Trophoblast cell (in vitro differentiated cells and primary cell): Measurements from ENCODE around the gene SRGAP3.

Source experiments
- DNase-seq, 2 donors: peaks; one replicate each; pipeline ENCODE4 v3.0.0-alpha.2; 2016
- H2AFZ ChIP-seq: 2 replicates; pipeline ENCODE4 v1.6.1; 2013; ENCODE audit warnings: low read length, moderate library complexity, mild to moderate bottlenecking; ENCODE audit not compliant: insufficient read depth, poor library complexity
- H2AK5ac ChIP-seq: 2 replicates; pipeline ENCODE4 v1.6.1; 2013; ENCODE audit warnings: mild to moderate bottlenecking, low read length
- H2BK120ac ChIP-seq: 2 replicates; pipeline ENCODE4 v1.6.1; 2013; ENCODE audit warnings: low read length, mild to moderate bottlenecking, moderate library complexity; ENCODE audit not compliant: insufficient read depth, poor library complexity
- H2BK12ac ChIP-seq: 2 replicates; pipeline ENCODE4 v1.6.1; 2013; ENCODE audit warnings: mild to moderate bottlenecking, low read length, moderate library complexity
- H2BK5ac ChIP-seq: 2 replicates; pipeline ENCODE4 v1.6.1; 2013; ENCODE audit warnings: low read length, low read depth, moderate library complexity, mild to moderate bottlenecking; ENCODE audit not compliant: poor library complexity
- H3K14ac ChIP-seq: 2 replicates; pipeline ENCODE4 v1.6.1; 2013; ENCODE audit warnings: mild to moderate bottlenecking, low read length
- H3K18ac ChIP-seq: 2 replicates; pipeline ENCODE4 v1.6.1; 2013; ENCODE audit warnings: mild to moderate bottlenecking, low read length
- H3K23ac ChIP-seq: 2 replicates; pipeline ENCODE4 v1.6.1; 2013; ENCODE audit warnings: low read length
- H3K27ac ChIP-seq: 2 replicates; pipeline ENCODE4 v1.5.1; 2013; ENCODE audit warnings: low read depth, mild to moderate bottlenecking, inconsistent platforms, low read length, moderate library complexity
- H3K27me3 ChIP-seq: 2 replicates; pipeline ENCODE4 v1.6.1; 2013; ENCODE audit warnings: inconsistent platforms, mild to moderate bottlenecking, low read length, moderate library complexity; ENCODE audit not compliant: insufficient read depth
- H3K36me3 ChIP-seq, 2 experiments: 1 replicate in 1 of 2; 2 replicates in 1 of 2; pipeline ENCODE4 v1.6.1; 2013; ENCODE audit warnings: low read length in 2 of 2, mild to moderate bottlenecking in 2 of 2, moderate library complexity in 1 of 2; ENCODE audit not compliant: insufficient read depth in 2 of 2, control insufficient read depth in 1 of 2
- H3K4ac ChIP-seq: 2 replicates; pipeline ENCODE4 v1.6.1; 2013; ENCODE audit warnings: low read depth, mild to moderate bottlenecking, low read length, moderate library complexity
- H3K4me1 ChIP-seq, 2 experiments: 1 replicate in 1 of 2; 2 replicates in 1 of 2; pipeline ENCODE4 v1.6.1; 2013; ENCODE audit warnings: low read length in 2 of 2, mild to moderate bottlenecking in 2 of 2, moderate library complexity in 1 of 2; ENCODE audit not compliant: insufficient read depth in 2 of 2, control insufficient read depth in 1 of 2
- H3K4me2 ChIP-seq: 2 replicates; pipeline ENCODE4 v1.6.1; 2013; ENCODE audit warnings: inconsistent platforms, mild to moderate bottlenecking, low read length, moderate library complexity
- H3K4me3 ChIP-seq: 2 replicates; pipeline ENCODE4 v1.5.1; 2013; ENCODE audit warnings: mild to moderate bottlenecking, low read depth, low read length, inconsistent platforms
- H3K79me1 ChIP-seq: one replicate; pipeline ENCODE4 v1.6.1; 2013; ENCODE audit warnings: low read length
- H3K79me2 ChIP-seq: 2 replicates; pipeline ENCODE4 v1.6.1; 2013; ENCODE audit warnings: low read length, mild to moderate bottlenecking; ENCODE audit not compliant: control insufficient read depth, insufficient read depth, poor library complexity
- H3K9ac ChIP-seq: 2 replicates; pipeline ENCODE4 v1.6.1; 2013; ENCODE audit warnings: mild to moderate bottlenecking, low read length
- H3K9me3 ChIP-seq: 2 replicates; pipeline ENCODE4 v1.6.1; 2013; ENCODE audit warnings: low read depth, mild to moderate bottlenecking, control low read depth, inconsistent platforms, low read length; ENCODE audit not compliant: insufficient read depth
- H4K12ac ChIP-seq: 2 replicates; pipeline ENCODE4 v1.6.1; 2013; ENCODE audit warnings: low read depth, mild to moderate bottlenecking, low read length, moderate library complexity
- H4K8ac ChIP-seq: 2 replicates; pipeline ENCODE4 v1.6.1; 2013; ENCODE audit warnings: low read depth, mild to moderate bottlenecking, low read length, moderate library complexity
- H4K91ac ChIP-seq: one replicate; pipeline ENCODE4 v1.6.1; 2013; ENCODE audit warnings: low read depth, mild to moderate bottlenecking, low read length, moderate library complexity
- WGBS: extraction: QIAGEN DNeasy Blood & Tissue Kit; methylation state at CpG from one replicate; pipeline ENCODE4 v1.1.7; 2013; ENCODE audit warnings: missing lambda C conversion rate; ENCODE audit not compliant: insufficient read length, insufficient coverage; ENCODE audit errors: extremely low coverage; 5-methylcytosine and 5-hydroxymethylcytosine counted together

SRGAP3 gene

DNA sequence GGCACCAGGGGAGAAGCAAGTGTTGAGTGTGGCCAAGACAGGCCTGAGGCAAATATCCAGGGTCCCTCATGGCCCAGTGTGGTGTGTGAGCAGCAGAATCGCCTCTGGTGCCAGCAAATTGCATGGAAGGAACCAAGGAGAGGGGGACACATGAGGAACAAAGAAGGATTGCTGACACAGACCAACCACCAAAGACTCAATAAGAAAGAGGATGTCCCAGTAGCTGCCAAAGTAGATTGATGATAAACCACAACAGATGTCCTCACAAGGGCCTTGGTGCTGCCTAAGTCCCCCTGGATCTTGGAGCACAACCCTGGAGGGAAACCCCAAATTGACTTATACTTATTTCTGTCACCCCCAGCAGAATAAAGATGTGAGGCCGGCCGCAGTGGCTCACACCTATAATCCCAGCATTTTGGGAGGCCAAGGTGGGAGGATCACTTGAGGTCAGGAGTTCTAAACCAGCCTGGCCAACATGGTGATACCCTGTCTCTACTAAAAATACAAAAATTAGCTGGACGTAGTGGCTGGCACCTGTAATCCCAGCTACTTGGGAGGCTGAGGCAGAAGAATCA is 10.6 kb downstream of the SRGAP3 start:
- no peak overlapping the region for H3K23ac ChIP-seq
- H3K14ac ChIP-seq = no peak overlapping the region
- no peaks in the 10 kb centered on the region for H3K9me3 ChIP-seq
- no peak overlapping the region for H2BK5ac ChIP-seq
- no peak overlapping the region for H3K4me2 ChIP-seq
- H3K4me1 ChIP-seq = no peaks in the 10 kb centered on the region
- no peak overlapping the region for H2AK5ac ChIP-seq
- H4K12ac ChIP-seq = no peak overlapping the region
- H2BK12ac ChIP-seq = no peak overlapping the region
- no peak overlapping the region for H2BK120ac ChIP-seq
- no peaks in the 10 kb centered on the region for H3K79me2 ChIP-seq
- WGBS = no CpG with 5 or more reads among the region's 4 CpGs
- no peak for DNase-seq
- H4K8ac ChIP-seq = no peak overlapping the region
- H2AFZ ChIP-seq = no peak overlapping the region
- no peak overlapping the region for H3K18ac ChIP-seq
- H3K27ac ChIP-seq = no peak overlapping the region
- H3K9ac ChIP-seq = no peak overlapping the region
- H3K4ac ChIP-seq = no peak overlapping the region
- no peaks in the 10 kb centered on the region for H3K79me1 ChIP-seq
- no peak overlapping the region for H3K4me3 ChIP-seq
- no peaks in the 10 kb centered on the region for H3K27me3 ChIP-seq
- H4K91ac ChIP-seq = no peak overlapping the region
- no peaks in the 10 kb centered on the region for H3K36me3 ChIP-seq

DNA sequence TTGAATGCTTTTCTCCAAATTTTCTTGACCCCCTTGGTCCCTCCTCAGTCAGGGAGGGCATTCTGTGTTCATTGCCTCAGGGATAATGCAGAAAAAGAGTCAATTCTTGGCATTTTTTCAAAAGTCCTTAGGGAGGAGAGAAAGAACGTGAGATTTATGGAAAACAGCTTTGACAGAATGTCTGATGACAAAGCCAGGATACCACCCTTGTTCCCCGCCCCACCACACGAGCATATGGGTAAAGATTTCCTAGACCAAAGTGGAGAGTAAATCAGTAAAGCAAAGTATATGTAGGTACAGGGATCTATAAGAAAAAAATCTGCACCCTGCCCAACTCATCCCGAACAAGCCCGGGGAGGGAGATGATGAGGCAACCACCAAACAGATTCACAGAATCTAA is 11.2 kb downstream of the SRGAP3 start:
- no peak overlapping the region for H2AFZ ChIP-seq

DNA sequence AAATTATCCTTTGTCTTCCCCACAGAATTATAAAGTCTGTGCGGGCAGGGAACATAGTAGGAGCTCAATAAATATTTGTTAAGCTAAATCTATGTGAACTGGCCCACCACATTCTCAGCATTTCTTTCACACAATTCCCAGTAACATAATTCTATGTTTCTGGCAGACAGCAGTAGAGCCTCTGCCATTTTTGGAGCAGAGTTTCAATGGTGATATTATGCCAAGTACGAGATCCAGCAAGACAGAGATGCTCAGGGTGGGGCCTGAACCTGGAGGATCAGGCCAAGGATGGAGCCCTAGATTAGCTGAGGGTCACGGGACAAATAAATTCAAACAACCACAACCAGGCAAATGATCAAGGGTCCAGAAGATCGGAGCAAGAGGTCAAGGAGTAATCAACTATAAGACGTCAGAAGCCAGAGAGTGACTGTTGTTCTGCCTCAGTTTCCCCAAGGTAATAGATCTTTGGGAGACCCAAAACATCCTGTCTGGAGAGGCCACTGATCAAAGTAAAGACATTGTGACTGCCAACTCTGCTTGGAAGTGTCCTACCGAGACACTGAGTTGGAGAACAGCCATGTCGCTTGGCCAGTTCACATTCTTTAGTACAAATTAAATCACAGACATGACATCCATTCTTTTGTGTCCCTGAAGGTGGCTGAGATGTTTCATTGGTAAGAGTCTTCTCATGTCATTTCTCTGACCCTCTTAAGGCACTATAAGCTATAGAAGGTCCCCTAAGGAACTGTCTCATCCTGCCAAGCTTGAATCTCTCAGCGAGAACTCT is 15.4 kb downstream of the SRGAP3 start:
- H4K91ac ChIP-seq = no peak overlapping the region
- H3K23ac ChIP-seq = no peak overlapping the region
- no peaks in the 10 kb centered on the region for H3K27me3 ChIP-seq
- H3K36me3 ChIP-seq = no peaks in the 10 kb centered on the region
- H3K18ac ChIP-seq = no peak overlapping the region
- no peak overlapping the region for H2BK5ac ChIP-seq
- no peak overlapping the region for H2BK120ac ChIP-seq
- no peak overlapping the region for H3K14ac ChIP-seq
- H4K8ac ChIP-seq = no peak overlapping the region
- peak in 1 of 2 donors; percentile 42 for DNase-seq
- no CpG with 5 or more reads among the region's 8 CpGs for WGBS
- no peaks in the 10 kb centered on the region for H3K9me3 ChIP-seq
- no peaks in the 10 kb centered on the region for H3K79me2 ChIP-seq
- no peak overlapping the region for H2BK12ac ChIP-seq
- no peak overlapping the region for H3K4me2 ChIP-seq
- no peak overlapping the region for H3K4ac ChIP-seq
- no peaks in the 10 kb centered on the region for H3K79me1 ChIP-seq
- H3K27ac ChIP-seq = no peak overlapping the region
- no peak overlapping the region for H2AK5ac ChIP-seq
- no peak overlapping the region for H3K4me3 ChIP-seq
- no peak overlapping the region for H3K9ac ChIP-seq
- no peak overlapping the region for H2AFZ ChIP-seq
- H4K12ac ChIP-seq = no peak overlapping the region
- H3K4me1 ChIP-seq = peaks cover 0 to 8% of the 10 kb centered on the region in 2 experiments

More for the DNA sequence above, 11.2 kb downstream of the SRGAP3 start:
- no peaks in the 10 kb centered on the region for H3K9me3 ChIP-seq
- no peaks in the 10 kb centered on the region for H3K79me2 ChIP-seq
- H3K79me1 ChIP-seq = no peaks in the 10 kb centered on the region
- H3K36me3 ChIP-seq = no peaks in the 10 kb centered on the region
- H3K4me1 ChIP-seq = no peaks in the 10 kb centered on the region
- H2AK5ac ChIP-seq = no peak overlapping the region
- H3K4ac ChIP-seq = no peak overlapping the region
- no peak overlapping the region for H3K14ac ChIP-seq
- WGBS = no CpG with 5 or more reads among the region's 5 CpGs
- H2BK12ac ChIP-seq = no peak overlapping the region
- H4K8ac ChIP-seq = no peak overlapping the region
- no peak overlapping the region for H3K18ac ChIP-seq
- no peak overlapping the region for H3K27ac ChIP-seq
- no peak overlapping the region for H4K12ac ChIP-seq
- no peaks in the 10 kb centered on the region for H3K27me3 ChIP-seq
- H3K4me2 ChIP-seq = no peak overlapping the region
- peak in 1 of 2 donors; percentile 27 for DNase-seq
- H2BK5ac ChIP-seq = no peak overlapping the region
- no peak overlapping the region for H3K4me3 ChIP-seq
- no peak overlapping the region for H3K9ac ChIP-seq
- no peak overlapping the region for H4K91ac ChIP-seq
- H3K23ac ChIP-seq = no peak overlapping the region
- no peak overlapping the region for H2BK120ac ChIP-seq

DNA sequence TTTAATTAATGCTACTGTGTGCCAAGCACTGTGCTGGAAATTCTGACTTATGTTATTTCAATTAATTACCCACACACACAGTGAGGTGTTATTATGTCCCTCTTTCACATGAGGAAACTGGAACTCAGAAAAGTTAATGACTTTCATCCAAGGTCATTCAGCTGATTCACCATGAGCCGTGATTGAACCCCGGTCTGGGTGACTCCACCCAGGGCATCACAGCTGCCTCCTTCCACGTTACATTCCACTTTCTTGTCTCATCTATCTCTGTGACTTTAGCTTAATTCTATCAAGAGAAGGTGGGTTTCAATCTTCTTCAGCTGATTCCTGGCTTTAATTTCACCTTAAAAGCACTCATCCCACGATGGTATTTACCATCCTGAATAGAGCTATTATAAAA is 16.3 kb downstream of the SRGAP3 start:
- Histone ChIP-seq H2AFZ (no peak overlapping the region), H3K9me3 (no peaks in the 10 kb centered on the region), H3K79me2 (no peaks in the 10 kb centered on the region), H3K18ac (no peak overlapping the region), H3K27ac (no peak overlapping the region), H2AK5ac (no peak overlapping the region), H3K4me1 (peaks cover 3 to 12% of the 10 kb centered on the region in 2 experiments), H4K12ac (no peak overlapping the region), H2BK5ac (no peak overlapping the region), H4K91ac (no peak overlapping the region), H3K4ac (no peak overlapping the region), H3K23ac (no peak overlapping the region), H3K4me2 (no peak overlapping the region), H2BK12ac (no peak overlapping the region), H3K14ac (no peak overlapping the region), H3K36me3 (no peaks in the 10 kb centered on the region), H3K79me1 (no peaks in the 10 kb centered on the region), H3K9ac (no peak overlapping the region), H3K4me3 (no peak overlapping the region), H3K27me3 (no peaks in the 10 kb centered on the region), H2BK120ac (no peak overlapping the region), H4K8ac (no peak overlapping the region)
- WGBS = no CpG with 5 or more reads among the region's 4 CpGs
- no peak for DNase-seq
